Measurements from ENCODE around the gene PURB.

The PURB gene

DNA sequence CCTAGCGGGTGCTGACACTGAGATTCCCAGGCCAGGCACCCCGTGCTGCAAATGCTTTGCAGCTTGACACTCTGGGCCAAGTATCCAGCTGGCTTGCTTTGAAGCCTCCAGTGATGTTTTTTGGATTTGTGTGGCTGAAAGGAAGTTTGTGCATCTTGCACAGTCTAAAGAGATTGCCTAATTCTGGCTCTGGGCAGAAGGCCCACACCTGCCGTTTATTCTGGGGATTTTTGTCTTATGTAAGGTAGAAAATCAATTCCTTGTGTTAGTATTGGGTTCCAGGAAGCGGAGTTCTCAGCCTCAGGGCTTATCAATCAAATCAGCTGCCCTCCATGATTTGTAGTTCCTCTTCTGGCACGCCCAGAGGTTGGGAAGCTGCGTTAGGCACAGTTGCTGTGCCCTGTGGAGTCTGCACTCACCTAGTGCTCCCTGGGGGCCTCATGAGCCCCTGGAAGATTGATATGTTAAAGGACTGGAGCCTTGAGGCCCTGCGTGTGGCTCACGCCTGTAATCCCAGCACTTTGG lies 8.4 kb upstream of the PURB start:
- no peak for DNase-seq (ENCODE audit: extremely low read depth, low read depth)
- H3K4me3 ChIP-seq (replicated peaks; ENCODE audit: low read depth, low read length): no peak overlapping the region
- TF ChIP-seq, protein P1, sequence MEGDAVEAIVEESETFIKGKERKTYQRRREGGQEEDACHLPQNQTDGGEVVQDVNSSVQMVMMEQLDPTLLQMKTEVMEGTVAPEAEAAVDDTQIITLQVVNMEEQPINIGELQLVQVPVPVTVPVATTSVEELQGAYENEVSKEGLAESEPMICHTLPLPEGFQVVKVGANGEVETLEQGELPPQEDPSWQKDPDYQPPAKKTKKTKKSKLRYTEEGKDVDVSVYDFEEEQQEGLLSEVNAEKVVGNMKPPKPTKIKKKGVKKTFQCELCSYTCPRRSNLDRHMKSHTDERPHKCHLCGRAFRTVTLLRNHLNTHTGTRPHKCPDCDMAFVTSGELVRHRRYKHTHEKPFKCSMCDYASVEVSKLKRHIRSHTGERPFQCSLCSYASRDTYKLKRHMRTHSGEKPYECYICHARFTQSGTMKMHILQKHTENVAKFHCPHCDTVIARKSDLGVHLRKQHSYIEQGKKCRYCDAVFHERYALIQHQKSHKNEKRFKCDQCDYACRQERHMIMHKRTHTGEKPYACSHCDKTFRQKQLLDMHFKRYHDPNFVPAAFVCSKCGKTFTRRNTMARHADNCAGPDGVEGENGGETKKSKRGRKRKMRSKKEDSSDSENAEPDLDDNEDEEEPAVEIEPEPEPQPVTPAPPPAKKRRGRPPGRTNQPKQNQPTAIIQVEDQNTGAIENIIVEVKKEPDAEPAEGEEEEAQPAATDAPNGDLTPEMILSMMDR (IDR thresholded peaks at IDR 0.05; ENCODE audit: low read depth, low read length, missing control alignments): no peak

DNA sequence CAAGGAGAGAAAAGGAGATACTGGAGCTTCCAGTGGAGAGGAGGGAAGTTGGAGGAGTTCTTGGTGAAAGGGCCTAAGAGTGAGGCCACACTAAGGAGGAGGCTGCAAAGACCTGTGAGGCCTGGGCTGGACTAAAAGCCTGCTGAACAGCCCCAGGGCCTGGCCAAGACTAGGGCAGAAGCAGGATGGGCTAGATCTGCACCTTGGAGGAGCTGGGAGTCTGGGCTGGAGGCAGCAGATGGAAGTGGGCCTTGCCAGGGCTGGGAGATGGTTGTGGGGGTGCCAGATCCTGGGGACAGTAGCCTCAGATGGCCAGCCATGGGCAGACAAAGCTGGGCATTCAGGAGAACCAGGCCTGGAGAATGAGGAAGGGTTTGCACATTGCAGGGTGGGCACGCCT lies 6.5 kb upstream of the PURB start:
- TF ChIP-seq, protein P1 (IDR thresholded peaks at IDR 0.05; ENCODE audit: low read depth, low read length, missing control alignments): no peak
- H3K4me3 ChIP-seq (replicated peaks; ENCODE audit: low read depth, low read length): no peak overlapping the region
- no peak for DNase-seq (ENCODE audit: extremely low read depth, low read depth)

DNA sequence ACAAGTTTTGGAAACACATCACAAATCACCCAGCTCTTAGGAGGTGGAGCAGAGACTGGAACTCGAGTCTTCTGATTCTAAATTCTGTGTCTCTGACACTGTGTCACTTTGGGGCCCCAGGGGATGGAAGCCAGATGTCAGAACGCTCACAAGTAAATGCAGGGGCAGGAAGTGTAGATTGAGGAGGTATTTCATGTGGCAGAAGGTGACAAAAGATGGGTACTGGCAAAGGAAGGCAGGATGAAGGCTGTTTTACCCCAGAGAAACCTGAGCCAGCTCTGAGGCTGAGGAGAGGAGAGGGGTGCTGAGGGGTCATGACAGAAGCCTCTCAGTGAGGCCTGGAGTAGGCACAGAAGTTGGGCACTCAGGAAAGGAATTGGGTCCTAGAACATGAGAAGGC lies 6.0 kb upstream of the PURB start:
- TF ChIP-seq, protein P1 (IDR thresholded peaks at IDR 0.05; ENCODE audit: low read depth, low read length, missing control alignments): no peak
- H3K4me3 ChIP-seq (replicated peaks; ENCODE audit: low read depth, low read length): no peak overlapping the region
- DNase-seq (ENCODE audit: extremely low read depth, low read depth): no peak

DNA sequence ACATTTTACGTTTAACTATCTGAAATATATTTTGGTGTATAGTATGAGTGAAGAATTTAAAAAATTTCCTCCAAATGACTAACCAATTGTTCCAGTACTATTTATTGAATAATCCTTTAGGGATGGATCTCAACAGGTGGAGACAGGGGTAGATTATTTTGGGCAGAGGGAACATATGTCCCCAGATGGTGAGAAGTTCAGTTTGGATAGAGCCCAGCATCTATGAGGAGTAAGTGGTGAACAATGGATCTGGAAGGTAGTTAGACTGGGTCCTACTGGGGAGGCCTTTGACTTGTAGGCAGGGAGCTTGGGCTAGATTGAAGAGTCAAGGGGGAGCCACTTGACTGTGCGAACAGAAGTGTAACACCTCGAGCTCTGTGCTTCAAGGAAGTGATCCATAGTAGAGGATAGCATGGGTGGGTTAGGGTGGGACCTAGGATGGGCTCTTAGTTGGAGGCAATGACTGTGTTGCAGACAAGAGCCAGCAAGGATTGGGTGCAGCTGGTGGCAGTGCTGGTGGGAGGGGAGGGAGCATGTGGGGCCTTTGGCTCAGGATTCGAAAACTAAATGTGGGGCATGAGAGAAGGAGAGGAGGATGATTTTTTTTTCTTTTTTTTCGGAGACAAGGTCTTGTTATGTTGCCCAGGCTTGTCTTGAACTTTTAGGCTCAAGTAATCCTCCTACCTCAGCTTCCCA lies 3.9 kb upstream of the PURB start:
- TF ChIP-seq, protein P1 (IDR thresholded peaks at IDR 0.05; ENCODE audit: low read depth, low read length, missing control alignments): no peak
- no peak overlapping the region for H3K4me3 ChIP-seq (replicated peaks; ENCODE audit: low read depth, low read length)
- DNase-seq (ENCODE audit: extremely low read depth, low read depth): no peak

DNA sequence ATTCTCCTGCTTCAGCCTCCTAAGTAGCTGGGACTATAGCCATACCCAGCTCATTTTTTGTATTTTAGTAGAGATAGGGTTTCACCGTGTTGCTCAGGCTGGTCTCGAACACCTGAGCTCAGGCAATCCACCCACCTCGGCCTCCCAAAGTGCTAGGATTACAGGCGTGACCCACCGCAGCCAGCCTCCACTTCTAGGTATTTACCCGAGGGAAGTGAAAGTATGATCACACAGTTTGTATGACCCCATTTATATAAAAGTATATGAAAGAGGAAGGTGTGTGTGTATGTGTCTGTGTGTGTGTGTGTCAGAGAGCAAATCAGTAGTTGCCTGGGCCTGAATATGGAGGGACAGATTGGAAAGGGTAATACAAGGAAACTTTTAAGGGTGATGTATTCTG lies 2.0 kb upstream of the PURB start:
- H3K4me3 ChIP-seq (replicated peaks; ENCODE audit: low read depth, low read length): no peak overlapping the region
- no peak for DNase-seq (ENCODE audit: extremely low read depth, low read depth)
- TF ChIP-seq, protein P1 (IDR thresholded peaks at IDR 0.05; ENCODE audit: low read depth, low read length, missing control alignments): no peak

DNA sequence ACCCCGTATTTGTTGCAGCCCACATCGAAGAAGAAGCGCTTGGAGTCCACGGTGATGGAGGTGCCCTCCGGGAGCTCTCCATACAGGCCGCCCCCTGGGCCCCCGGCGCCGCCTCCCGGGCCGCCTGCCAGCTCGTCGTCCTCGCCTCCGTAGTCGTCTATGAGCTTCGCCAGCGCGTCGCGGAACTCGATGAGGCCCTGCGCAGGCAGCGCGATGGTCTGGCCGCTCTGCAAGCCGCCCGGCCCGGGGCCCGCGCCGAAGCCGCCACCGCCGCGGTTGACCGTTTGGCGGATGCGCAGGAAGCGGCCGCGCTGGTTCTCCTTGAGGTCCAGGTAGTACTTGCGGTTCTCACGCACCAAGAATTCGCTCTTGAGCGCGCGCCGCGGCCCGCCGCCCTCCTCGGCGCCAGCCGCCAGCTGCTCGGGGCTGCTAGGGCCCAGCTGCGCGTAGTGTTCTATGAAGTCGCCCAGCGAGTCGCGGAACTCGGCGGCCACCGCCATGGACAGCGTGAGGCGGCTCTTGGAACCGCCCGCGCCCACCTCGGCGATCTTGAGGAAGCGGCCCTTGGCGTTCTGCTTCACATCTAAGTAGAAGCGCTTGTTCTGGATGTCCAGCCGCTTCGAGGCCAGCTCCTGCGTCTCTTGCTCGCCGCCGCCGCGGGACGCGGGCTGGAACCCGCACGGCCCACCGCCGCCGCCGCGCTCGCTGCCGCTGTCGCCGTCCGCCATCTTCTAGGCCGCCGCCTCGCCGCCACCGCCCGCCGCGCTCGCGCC lies 523 bp downstream of the PURB start:
- DNase-seq (ENCODE audit: extremely low read depth, low read depth): no peak
- peak overlapping the region; percentile 76 for H3K4me3 ChIP-seq (replicated peaks; ENCODE audit: low read depth, low read length)
- TF ChIP-seq, protein P1 (IDR thresholded peaks at IDR 0.05; ENCODE audit: low read depth, low read length, missing control alignments): no peak

Data from HFF-Myc (cell line).